Dedifferentiated amniotic fluid mesenchymal stem cell (primary cell): Measurements from ENCODE around the gene CDKN2A.
"Not testable (repeated sequence)": the region's sequence is repeated elsewhere in the genome, so short reads cannot be mapped to it uniquely, and the experiment has no call there.

ENCODE experiments used
- DNase-seq: peaks from one replicate; pipeline ENCODE4 v3.0.0-alpha.2; 2016; ENCODE audit errors: extremely low spot score

The CDKN2A gene

GRCh38 chr9:21982391-21982790, 11.8 kb downstream of the CDKN2A start:
- DNase-seq: no peak

- no peak for DNase-seq
These were observed 17.8 kb downstream of the CDKN2A start for GRCh38 chr9:21976334-21976875.

- DNase-seq: peak; percentile 56
These were observed 19.3 kb downstream of the CDKN2A start for GRCh38 chr9:21974722-21975409.

DNA sequence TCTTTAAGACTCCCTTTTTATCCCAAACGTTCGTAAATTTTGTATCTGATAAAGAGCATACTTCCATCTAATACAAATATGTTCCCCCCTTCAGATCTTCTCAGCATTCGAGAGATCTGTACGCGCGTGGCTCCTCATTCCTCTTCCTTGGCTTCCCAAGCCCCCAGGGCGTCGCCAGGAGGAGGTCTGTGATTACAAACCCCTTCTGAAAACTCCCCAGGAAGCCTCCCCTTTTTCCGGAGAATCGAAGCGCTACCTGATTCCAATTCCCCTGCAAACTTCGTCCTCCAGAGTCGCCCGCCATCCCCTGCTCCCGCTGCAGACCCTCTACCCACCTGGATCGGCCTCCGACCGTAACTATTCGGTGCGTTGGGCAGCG, 19.9 kb downstream of the CDKN2A start:
- no peak for DNase-seq

DNA sequence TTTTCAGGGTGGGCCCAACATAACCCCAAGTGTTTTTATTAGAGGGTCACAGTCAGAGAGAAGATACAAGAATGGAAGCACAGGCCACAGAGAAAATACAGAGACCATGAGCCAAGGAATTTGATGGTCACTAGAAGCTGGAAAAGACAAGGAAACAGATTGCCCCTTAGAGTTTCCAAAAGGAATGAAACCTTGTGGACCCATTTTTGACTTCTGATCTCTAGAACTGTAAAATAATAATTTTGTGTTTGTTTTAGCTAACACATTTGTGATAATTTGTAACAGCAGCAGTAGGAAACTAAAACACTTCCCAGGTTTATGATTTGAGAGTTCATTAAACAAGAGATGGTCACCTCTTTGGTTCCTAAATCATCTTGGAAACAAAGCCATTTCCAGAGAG, 21.8 kb downstream of the CDKN2A start:
- DNase-seq: no peak

DNA sequence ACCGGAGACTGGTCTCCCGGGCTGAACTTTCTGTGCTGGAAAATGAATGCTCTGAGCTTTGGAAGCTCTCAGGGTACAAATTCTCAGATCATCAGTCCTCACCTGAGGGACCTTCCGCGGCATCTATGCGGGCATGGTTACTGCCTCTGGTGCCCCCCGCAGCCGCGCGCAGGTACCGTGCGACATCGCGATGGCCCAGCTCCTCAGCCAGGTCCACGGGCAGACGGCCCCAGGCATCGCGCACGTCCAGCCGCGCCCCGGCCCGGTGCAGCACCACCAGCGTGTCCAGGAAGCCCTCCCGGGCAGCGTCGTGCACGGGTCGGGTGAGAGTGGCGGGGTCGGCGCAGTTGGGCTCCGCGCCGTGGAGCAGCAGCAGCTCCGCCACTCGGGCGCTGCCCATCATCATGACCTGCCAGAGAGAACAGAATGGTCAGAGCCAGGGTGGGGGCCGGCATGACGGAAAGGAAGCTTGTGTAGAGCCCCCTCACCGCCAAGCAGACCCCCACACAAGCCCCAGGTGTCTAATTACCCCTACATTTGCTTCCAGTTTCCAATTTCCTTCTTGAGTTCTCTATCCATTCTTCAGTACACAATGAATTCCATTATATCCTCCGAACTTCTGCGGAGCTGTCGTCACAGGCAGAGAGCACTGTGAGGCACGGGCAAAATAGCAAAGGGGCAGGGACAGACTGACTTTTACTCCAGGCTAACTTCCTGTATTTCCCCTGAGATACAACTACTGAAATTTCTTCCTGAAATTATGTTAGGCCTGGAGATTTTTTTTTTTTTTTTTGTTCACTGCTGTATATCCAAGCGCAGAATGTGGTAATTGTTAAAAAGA, 23.2 kb downstream of the CDKN2A start:
- DNase-seq: no peak

- no peak for DNase-seq
These were observed 24.0 kb downstream of the CDKN2A start for GRCh38 chr9:21969951-21970799.

DNA sequence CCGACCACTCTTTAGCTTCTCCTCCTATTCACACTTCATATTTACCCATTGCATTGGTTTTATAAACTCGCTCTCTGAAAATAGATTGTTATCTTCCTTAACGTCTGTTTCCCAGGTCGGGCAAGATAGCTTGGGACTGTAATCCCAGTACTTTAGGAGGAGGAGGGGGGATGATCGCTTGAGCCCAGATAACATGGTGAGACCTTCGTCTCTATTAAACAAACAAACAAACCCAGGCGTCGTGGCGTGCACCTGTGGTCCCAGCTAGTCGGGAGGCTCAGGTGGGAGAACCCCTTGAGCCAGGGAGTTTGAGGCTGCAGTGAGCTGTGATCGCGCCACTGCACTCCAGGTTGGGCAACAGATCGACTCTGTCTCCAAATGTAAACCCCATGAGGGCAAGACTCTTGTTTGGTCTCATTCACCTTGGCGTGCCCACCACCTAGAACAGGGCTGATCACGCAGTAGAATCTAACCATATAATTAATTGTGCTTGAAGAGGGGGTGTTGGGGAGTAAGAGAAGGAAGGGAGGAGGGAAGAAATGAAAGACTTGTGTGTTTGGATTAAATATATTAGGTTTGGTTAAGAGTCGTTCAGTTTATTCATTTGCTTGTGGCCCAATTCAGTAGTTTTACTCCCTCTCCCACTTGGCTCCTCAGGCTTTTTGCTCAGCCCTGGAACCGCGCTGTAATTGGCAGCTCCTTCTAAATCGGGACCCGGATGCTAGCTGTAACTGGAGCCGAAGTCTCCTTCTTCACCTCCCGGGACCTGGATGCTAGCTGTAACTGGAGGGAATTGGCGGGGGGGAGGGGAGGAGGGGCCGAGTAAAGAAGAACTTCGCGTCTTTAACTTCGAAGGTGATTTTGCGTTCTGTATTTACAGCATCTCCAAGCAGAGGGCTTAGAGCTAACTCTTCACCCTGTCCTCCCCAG, 24.9 kb downstream of the CDKN2A start:
- DNase-seq: no peak

DNA sequence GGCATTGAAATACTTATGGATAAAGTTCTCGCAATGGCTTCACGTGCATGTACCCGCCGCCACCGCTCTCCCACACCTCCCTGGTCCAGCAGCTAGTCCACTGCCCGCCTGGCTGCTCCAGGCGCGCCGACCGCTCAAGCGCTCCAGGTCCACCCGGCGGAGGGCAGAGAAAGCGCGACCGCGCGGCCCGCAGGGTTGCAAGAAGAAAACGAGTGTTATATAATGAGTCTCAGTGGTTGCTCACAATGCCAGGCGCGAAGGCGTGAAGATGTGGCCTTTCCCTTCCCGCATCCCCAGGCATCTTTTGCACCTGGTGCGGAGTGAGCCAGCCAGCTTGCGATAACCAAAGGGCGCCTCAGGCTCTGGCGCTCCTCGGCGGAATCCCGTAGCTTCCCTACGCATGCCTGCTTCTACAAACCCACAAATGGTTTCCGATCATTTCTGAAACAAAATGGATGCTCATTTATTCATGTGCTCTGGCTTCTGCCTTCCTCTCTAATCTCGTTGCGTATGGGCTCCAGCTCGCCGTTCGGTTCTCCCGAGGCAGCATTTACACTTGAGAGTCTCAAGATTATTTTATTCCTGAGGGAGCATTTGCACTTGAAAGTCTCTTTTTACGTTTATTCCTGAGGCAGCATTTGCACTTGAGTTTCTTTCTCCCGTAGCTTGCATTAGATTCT, 25.7 kb downstream of the CDKN2A start:
- no peak for DNase-seq

- no peak for DNase-seq
These were observed 26.5 kb downstream of the CDKN2A start for GRCh38 chr9:21967702-21968101.

- DNase-seq: no peak
These were observed 27.0 kb downstream of the CDKN2A start for GRCh38 chr9:21967169-21967568.

DNA sequence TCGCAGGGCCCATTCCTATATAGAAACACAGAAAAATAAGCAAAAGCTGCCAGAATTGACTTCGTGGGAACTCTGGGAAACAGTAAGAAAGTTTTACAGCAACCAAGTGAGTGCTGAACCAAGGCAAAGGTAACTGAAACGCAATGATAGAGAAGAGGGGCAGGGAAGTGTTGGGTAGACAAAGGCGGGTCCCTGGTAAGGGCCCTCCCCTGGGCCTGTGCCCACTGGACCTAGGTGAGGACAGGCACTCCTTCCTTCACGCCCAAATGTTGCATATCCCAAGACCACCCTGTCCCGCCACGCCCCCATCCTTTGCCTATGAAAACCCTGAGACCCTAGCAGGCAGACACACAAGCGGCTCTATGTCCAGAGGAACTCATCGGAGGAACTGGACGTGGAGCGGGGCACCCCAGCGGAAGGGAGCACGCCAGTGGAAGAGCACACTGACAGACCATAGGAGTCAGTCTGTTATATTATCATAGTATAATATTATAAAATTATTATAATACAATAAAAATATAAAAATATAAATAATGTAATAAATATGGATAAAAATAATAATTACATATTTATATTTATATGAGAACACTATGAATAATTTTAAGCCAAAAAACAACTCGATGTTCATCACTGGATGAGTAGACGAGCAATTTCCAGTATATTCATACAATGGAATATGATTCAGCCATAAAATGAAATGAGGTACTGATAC, 27.9 kb downstream of the CDKN2A start:
- no peak for DNase-seq

- peak; percentile 47 for DNase-seq
These were observed 28.7 kb downstream of the CDKN2A start for GRCh38 chr9:21965401-21965951.

DNA sequence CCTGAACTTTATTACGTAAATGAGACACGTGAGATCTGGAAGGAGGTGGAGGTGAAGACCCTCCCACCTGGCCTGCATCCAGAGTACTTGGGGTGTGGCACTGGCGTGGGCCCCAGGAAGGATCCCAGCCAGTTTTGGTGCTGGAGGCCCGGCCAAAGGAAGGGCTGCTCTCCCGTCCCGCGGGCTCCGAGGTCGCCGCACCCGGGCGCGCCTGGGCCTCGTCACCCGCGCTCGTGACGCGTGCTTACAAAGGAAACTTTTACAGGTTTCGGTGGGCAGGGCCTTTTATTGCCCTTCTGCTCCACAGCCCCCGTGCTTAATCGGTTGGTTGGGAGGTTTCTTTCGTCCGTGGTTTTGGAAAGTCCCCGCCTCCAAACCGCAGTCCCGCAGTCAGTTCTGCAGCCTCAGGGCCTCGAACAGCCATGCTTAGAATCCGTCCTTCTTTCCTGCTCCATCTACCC, 29.2 kb downstream of the CDKN2A start:
- no peak for DNase-seq

DNA sequence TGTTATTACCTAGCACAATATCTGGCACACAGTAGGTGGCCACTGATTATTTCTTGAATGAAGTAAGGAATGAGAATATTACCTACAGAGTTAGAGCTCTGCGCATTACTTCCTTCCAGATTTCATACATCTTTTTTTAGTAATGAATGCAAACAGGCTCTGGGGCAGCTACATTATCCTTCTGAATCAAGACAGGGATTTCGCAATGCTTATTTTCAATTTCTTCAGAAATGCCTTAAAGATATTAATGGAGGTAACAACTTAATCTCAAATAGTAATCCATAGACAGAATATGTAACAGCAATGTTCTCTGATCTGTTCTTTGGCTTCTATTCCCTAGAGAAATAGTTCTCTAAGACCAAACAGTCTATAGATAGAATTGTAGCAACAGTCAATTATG, 32.6 kb downstream of the CDKN2A start:
- DNase-seq: no peak

DNA sequence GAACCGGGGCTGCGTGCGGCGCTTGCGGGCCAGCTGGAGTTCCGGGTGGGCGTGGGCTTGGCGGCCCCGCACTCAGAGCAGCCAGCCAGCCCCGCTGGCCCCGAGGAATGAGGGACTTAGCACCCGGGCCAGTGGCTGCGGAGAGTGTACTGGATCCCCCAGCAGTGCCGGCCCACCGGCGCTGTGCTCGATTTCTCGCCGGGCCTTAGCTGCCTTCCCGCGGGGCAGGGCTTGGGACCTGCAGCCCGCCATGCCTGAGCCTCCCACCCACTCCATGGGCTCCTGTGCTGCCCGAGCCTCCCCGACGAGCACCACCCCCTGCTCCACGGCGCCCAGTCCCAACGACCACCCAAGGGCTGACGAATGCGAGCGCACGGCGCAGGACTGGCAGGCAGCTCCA, 34.9 kb downstream of the CDKN2A start:
- DNase-seq: not testable (repeated sequence)

GRCh38 chr9:21958833-21959232, 35.4 kb downstream of the CDKN2A start:
- no peak for DNase-seq

DNA sequence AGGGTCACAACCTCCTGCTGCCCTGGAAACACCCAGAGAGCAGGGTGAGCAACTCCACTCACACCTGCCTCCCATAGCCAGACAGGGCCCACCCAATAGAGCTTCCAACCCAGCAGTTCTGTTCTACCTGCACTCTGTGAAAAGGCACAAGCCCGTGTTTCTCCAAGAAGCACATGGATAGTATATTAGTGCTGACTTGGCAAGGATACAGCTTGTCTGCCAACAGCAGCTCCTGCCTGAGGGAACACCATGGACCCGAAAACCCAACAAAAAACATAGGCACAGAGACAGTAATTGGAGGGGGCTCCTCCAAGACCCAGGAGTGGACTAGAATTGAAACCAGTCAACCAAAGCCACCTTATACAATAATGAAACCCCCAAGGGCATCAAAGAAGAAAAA, 48.6 kb downstream of the CDKN2A start:
- DNase-seq: no peak

GRCh38 chr9:21943464-21943863, 50.7 kb downstream of the CDKN2A start:
- no peak for DNase-seq
